ENCODE measurements around the gene NRF1.

DNA sequence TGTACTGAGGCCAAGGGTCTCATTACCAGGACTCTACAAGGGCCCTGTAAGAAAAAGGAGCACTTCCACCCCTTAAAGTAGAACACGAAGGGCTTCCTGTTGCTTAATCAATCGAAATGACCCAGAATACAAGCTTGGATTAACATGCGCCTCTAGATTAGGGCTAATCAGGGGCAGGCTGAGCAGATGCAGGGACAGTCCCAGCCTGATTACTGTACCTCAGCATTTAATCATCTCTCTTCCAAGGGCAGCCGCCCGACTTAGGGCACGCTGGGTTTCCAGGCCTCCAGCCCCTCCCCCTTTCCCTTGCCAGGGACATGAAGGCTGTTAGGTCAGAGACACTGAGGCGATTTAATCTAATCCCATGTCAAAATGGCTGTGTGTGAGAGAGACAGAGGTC is 138.6 kb downstream of the NRF1 start:
- TF ChIP-seq, protein P1, sequence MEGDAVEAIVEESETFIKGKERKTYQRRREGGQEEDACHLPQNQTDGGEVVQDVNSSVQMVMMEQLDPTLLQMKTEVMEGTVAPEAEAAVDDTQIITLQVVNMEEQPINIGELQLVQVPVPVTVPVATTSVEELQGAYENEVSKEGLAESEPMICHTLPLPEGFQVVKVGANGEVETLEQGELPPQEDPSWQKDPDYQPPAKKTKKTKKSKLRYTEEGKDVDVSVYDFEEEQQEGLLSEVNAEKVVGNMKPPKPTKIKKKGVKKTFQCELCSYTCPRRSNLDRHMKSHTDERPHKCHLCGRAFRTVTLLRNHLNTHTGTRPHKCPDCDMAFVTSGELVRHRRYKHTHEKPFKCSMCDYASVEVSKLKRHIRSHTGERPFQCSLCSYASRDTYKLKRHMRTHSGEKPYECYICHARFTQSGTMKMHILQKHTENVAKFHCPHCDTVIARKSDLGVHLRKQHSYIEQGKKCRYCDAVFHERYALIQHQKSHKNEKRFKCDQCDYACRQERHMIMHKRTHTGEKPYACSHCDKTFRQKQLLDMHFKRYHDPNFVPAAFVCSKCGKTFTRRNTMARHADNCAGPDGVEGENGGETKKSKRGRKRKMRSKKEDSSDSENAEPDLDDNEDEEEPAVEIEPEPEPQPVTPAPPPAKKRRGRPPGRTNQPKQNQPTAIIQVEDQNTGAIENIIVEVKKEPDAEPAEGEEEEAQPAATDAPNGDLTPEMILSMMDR (IDR thresholded peaks at IDR 0.05), result no peak
- no peak for TF ChIP-seq POLR2AphosphoS5 (IDR thresholded peaks at IDR 0.05; ENCODE audit: insufficient read depth in 1 of 2, low read depth in 1 of 2)

All from vagina (tissue), 2 donors.